ENCODE data around the gene ARRB2. TPM values are rescaled to one million over a fixed set of nuclear protein-coding genes. Genes with fewer than 3 reads are reported as not detected.

The ARRB2 gene
- total and polyA plus RNA-seq, 2 of the 4 experiments (the other 2 are of a cell fraction) = 3.9 to 10.6 TPM

DNA sequence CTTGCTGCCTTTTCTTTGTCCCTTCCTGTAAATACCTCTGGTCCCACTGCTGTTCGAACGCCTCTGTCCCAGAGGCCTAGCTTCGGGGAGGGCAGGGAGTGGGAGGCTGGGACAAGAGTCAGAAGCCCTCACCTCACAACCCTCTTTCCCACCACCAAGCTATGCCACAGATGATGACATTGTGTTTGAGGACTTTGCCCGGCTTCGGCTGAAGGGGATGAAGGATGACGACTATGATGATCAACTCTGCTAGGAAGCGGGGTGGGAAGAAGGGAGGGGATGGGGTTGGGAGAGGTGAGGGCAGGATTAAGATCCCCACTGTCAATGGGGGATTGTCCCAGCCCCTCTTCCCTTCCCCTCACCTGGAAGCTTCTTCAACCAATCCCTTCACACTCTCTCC, 10.4 kb downstream of the ARRB2 start:
- Histone ChIP-seq H3K4me1 (ENCODE audit: control insufficient read depth, insufficient read depth, low read length) (peaks cover 5% of the 10 kb centered on the region), H3K4me2 (ENCODE audit: low read depth, low read length) (no peak overlapping the region), H2AFZ (replicated peaks; ENCODE audit: low read length, poor library complexity) (no peak overlapping the region), H3K79me1 (ENCODE audit: low read depth in 1 of 2, low read length in 2 of 2) (no peaks in the 10 kb centered on the region), H2BK120ac (ENCODE audit: low read depth, low read length) (no peak overlapping the region), H3K14ac (replicated peaks; ENCODE audit: low read depth, low read length) (no peak overlapping the region), H2BK5ac (ENCODE audit: low read depth, low read length, poor library complexity, severe bottlenecking) (no peak overlapping the region), H3K4me3 (ENCODE audit: insufficient read depth, low read depth, low read length) (no peak overlapping the region), H3K36me3 (ENCODE audit: control insufficient read depth, insufficient read depth, low read length) (peaks cover 2% of the 10 kb centered on the region; the same call in 1 of the 2 replicates), H3K9me3 (ENCODE audit: control insufficient read depth, insufficient read depth, low read length) (no peaks in the 10 kb centered on the region), H3K18ac (ENCODE audit: low read depth, low read length) (no peak overlapping the region), H3K56ac (ENCODE audit: extremely low read depth, insufficient read depth, low read length) (no peak overlapping the region), H3K9ac (ENCODE audit: low read depth, low read length) (no peak overlapping the region), H3K23ac (ENCODE audit: low read depth, low read length) (no peak overlapping the region), H4K91ac (ENCODE audit: insufficient read depth, low read depth, low read length) (no peak overlapping the region), H3K27ac (ENCODE audit: insufficient read depth, low read length) (no peak overlapping the region), H2AK5ac (ENCODE audit: low read depth, low read length) (no peak overlapping the region), H2BK20ac (ENCODE audit: low read depth, low read length) (no peak overlapping the region), H4K8ac (ENCODE audit: low read depth in 2 of 2, low read length in 2 of 2) (no peak overlapping the region), H3K4ac (ENCODE audit: low read depth, low read length) (no peak overlapping the region), H3K27me3 (ENCODE audit: control insufficient read depth, insufficient read depth, low read length) (peaks cover 5% of the 10 kb centered on the region), H2BK15ac (ENCODE audit: low read depth, low read length) (no peak overlapping the region), H2AK9ac (replicated peaks; ENCODE audit: low read depth, low read length, poor library complexity) (no peak overlapping the region), H3K9me1 (ENCODE audit: insufficient read depth, low read length) (peaks cover 5% of the 10 kb centered on the region), H4K5ac (ENCODE audit: low read depth, low read length) (no peak overlapping the region), H4K20me1 (ENCODE audit: insufficient read depth, low read length) (0 out of 2 replicates have a peak, but pooled peaks cover 3% of the 10 kb centered on the region)
- WGBS, 2 experiments (ENCODE audit: extremely low coverage in 2 of 2, insufficient read length in 1 of 2) = no CpG with 5 or more reads among the region's 7 CpGs
- in situ Hi-C loops (cut with MboI; ENCODE audit: low sequenced_read_pairs) (no loop called here), intact Hi-C loops (cut with micrococcal nuclease) (no loop called here), dilution Hi-C loops (cut with HindIII; ENCODE audit: low sequenced_read_pairs, unreplicated experiment) (no loop called here)
- TF ChIP-seq MXI1 (IDR thresholded peaks at IDR 0.05; ENCODE audit: borderline replicate concordance, low read depth, low read length) = no peak
- BruUV-seq (replicated peaks) = no TSS peak
- ATAC-seq (ENCODE audit: low read depth) (no peak), DNase-seq (no peak)
- POLR2A ChIA-PET (ENCODE audit: unreplicated experiment) = no interaction called here
- CTCF ChIA-PET = no interaction called here
